HG03025 (cell line): ENCODE data around the gene MUC2.

Experiments
- ATAC-seq: cut with Tn5 transposase; IDR thresholded peaks from one replicate; pipeline ENCODE4 v1.9.1; 2021; ENCODE audit warnings: mild to moderate bottlenecking, moderate library complexity; ENCODE audit not compliant: unreplicated experiment, low FRiP score

Gene MUC2

DNA sequence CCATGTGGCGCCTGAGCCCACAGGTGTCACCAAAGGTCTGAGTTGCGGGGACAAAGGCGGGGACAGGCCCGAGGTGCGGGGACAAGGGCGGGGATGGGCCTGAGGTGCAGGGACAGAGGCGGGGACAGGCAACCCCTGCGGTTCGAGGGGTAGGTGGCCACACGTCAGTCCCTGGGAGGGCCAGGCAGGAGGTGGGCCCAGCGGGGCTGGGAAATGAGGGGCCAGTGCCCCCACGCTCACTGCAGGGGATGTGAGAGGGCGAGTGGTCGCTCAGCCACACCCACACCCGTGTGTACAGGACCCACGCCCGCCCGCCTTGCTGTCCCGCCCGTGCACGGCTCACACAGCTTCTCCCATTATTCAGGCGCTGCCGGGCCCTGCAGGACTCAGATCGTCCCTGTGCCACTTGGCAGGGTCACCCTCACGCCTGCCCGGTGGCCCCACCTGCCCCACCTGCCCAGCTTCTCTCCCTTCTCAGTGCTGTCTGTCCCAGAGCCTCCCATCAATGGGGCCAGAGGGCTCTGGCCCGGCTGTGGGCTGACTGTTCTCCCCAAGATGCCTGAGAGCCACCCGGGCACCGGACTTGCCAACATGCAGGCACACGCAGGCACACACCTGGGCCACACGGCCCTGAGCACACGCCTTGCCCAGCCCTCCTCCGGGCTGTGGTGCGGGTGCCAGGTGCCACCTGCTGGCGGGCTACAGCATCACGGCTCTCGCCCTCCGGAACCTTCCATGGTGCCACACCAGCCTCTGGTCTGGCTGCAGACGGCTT is 23.9 kb upstream of the MUC2 start:
- no peak for ATAC-seq

DNA sequence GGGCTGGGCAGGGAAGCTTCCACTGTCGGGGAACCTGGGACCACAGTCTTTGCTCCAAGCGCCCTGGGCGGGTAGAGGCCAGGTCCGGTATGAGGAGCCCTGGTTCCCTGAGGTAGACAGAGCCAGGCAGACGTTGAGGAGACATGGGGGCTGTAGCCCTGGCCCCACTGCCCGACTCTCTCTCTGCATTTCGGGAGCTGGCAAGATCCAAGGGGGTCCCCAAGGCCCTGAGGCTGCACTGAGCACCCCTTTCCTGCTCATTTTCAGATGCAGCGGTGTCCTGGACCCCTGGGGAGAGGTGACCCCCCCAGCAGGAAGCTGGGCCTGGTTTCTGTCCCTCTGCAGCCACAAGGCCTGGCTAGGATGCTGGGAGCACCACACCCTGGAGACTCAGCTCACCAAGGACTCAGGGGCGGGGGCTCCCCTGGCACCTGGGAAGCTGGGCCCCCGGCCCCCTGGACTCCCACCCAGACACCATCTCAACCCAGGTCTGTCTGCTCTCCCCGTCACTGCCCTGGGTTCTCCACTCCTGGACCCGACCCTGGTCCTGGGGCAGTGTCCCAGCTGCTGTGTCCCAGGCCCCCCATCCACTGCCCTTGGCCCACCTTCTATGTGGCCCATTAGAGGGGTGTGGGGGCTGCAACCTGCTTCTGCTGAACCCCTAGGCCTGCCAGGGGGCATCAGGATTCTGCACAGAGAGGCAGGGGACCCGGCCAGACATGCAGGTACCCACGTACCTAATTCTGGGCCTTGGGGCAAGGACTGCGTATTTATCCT is 23.1 kb upstream of the MUC2 start:
- no peak for ATAC-seq

DNA sequence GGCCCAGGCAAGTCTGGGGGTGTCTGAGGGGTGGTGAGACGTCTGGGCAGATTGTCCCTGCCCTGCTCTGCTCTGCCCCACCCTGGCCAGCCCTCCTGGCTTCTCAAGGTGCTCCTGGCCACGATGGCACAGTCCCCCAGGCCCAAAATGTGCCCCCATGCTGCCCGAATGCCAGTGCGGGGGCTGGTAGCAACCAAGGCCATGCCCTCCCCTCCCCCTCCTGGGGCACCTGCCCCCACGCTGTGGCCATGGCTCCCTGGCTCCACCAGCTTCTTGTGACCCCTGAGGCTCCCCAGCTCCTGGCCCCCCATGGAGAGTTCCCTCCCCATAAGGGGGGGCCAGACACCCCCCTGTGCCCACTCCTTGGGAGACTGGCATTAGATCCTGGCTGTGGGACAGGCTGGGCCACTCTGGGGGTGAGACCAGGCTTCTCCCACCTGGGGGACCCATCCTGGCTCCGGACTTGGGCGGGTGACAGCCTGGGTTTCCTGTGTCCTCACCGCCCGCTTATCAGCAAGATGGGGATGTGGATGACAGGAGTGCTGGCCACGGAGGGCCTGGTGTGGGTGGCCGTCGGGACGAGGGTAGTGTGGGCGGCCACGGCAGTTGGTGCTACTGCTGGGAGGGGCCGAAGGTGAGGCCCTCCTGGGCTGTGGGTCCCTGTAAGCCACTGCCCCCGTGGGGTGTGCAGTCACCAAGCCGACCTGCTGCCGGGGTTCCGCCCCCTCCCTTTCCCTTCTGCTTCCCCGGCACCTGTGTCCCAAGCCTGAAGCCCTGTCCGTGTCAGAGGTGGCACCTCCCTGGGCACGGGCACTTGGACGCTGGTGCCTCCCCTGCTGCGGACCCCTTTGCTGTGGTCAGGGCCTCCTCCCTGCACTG is 22.3 kb upstream of the MUC2 start:
- ATAC-seq = no peak

DNA sequence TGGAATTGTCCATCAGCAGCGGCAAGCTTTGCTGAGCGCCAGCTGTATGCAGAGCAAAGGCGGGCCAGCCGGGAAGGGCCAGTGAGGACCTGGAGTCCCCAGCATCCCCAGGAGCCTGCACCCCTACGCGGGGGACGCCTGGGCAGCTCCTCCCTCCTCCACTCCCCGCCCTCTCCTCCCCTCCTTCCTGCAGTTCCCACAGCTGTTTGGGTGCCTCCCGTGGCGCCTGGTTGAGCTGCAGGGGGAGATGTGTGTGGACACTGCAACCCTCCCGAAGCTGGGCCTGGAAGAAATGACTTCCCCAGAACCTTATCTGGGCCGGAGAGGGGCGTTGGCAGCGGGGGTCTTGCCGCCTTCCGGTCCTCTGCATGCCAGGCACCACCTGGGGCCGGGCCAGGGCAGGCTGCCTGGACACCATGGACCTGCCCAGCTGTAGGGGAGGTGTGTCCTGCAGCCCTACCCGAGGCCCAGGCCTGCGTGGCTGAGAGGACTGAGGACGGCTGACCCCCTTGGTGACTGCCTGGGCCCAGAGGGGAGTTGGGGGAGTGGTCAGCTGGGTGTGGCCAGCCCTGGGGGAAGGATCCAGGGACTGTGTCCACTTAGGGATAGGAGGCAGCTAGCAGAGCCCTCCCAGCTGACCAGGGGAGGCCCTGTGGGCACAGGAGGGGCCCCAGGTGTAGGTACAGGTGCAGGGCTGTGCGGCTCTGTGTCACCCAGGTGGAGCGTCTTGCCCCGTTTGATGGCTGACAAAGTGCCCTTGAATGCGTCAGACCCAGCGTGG is 21.4 kb upstream of the MUC2 start:
- ATAC-seq = no peak

DNA sequence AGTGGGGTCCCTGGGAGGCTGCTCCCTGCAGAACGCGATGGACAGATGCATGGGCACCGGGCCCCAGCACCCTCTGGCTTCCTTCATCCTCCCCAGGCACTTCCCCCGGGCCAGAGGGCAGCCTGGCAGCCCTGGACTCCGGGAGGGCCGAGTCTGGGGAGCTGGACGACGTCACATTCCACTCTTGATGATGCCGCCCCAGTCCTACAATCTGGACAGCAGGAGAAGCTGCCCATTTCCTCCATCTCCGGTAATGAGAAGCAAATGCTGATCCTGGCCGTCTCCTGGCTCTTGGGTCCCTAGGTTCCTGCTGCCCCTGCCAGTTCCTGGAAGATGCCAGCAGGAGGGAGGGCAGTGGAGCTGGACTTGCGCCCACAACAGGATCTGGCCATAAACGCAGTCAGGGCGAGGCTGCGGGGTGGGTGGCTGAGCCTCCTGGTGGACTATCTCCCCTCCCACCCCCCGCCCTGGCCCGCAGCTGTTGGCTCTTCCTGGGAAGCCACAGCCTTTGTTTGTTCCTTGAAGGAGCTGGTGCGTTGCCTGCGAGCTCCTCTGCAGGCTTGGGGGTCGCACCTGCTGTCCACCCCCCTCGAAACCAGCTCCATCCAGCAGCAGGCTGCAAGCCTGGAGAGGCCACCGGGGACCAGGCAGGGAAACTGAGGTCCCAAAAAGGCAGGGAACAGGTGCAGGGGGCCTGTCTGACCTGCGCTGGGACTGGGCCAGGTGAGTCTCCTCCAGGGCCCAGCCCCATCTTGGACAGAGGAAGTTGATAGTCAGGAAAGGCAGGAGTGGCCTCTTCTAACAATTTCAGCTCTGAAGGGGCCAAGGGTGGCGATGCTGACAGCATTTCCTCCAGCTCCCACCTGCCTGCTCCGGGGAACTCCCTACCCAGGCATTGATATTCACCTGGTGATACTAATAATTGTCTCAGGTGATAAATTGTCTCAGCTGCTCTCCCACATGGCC is 20.2 kb upstream of the MUC2 start:
- no peak for ATAC-seq

DNA sequence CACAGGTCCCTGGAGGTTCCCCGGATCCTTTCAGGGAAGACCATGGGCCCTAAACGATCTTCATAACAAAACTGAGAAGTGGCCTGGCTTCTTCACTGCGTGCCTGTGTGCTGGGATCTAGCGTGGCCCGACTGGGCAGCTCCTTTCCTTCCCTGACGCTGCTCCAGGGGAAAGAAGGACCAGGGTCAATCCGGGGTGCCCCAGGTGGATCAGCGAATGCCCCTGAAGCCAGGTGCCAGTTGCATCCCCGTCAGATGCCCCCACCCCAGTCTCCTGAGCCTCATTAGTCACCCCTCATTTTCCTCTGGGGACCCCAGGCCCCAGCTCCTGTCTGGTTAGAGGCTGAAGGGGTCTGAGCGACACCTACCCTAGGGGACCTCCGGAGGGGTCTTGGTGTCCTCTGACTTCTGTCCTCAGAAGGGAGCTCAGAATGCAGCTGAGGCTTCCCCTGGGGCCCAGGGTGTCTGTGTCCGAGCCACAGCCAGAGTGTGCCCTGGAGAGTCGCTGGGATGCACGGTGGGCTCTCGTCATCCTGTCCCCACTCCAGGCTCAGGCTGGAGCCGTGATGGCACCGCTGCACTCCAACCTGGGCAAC is 19.5 kb upstream of the MUC2 start:
- no peak for ATAC-seq

DNA sequence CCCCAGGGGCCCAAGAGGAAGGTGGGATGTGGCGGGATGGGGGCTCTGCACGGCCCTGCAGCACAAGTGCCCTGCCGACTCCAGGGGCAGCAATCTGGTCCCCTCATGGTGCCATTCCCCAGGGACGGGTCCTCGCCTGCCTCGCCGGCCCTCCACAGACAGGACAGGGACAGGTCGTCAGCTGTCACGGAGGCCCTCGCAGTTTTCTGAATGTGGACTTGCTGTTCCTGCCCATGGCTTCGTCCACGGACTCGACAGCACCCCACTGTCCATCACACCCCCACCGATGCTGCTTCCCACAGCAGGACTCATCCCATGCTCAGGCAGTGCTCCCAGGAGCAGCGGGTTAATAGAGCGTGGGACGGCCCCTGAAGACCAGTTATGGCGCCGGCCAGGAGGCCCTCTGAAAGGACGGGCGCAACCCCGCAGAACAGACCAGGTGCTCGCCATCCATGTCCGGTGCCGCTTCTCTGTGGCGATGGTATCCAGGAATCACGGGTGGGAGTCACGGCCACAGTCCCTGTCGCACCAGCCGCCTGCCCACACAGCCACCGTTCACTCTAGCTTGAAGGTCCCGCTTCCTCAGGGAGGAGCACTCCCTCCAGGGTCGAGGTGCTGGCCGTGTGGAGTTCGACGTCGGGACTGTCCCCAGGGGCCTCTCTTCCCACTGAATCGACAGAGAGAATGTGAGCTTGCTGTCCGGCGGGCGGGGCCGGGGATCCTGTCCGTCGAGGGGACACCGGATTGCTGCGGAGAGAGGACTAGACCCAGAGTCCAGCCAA is 18.5 kb upstream of the MUC2 start:
- no peak for ATAC-seq

DNA sequence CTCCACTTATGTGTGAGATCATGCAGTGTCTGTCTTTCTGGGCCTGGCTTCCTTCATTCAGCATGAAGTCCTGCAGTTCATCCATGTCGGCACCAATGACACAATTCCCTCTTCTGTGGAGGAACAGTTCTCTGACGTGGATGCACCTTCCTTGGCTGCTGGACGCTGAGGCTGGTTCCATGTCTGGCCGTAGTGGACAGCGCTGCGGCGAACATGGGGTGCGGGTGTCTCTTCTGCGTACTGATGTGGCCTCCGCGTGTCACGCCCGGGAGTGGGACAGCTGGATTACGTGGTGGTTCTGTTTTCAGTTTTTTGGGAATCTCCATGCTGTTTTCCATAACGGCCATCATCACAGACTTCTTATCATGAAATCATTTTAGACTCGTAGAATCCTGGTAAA is 16.9 kb upstream of the MUC2 start:
- no peak for ATAC-seq

DNA sequence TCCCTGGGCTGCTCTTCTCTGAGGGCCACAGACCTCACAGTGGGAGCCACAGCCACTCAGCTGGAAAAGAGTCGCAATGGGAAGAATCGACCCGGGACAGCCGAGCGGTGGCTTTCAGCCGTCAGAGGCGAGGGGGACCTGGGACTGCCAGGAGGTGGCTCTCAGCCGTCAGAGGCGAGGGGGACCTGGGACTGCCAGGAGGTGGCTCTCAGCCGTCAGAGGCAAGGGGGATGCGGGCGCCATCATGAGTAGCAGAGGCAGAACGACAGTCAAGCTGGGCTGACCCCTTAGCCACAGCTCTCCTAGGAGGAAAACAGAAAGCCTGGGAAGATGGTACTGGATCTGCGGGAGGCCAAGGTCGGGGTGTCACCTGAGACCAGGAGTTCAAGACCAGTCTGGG is 14.9 kb upstream of the MUC2 start:
- ATAC-seq = no peak

DNA sequence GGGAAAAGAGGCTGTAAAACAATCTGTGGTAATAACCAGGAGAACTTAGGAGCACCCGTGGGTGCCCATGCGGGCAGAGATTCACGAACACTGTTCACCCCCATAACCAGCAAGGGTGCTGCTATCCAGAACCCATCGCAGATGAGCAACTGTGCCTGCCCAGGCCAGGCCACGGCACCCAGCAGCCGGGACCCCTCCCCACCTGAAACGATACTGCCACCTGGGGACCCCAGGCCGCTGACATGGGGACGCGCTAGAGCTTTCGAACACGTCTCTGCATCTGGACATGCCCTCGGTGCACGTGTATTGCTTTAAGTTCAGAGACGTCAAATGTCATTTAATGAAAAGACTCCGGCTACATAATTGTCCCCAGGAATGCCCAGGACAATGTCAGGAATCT is 14.3 kb upstream of the MUC2 start:
- ATAC-seq = no peak

DNA sequence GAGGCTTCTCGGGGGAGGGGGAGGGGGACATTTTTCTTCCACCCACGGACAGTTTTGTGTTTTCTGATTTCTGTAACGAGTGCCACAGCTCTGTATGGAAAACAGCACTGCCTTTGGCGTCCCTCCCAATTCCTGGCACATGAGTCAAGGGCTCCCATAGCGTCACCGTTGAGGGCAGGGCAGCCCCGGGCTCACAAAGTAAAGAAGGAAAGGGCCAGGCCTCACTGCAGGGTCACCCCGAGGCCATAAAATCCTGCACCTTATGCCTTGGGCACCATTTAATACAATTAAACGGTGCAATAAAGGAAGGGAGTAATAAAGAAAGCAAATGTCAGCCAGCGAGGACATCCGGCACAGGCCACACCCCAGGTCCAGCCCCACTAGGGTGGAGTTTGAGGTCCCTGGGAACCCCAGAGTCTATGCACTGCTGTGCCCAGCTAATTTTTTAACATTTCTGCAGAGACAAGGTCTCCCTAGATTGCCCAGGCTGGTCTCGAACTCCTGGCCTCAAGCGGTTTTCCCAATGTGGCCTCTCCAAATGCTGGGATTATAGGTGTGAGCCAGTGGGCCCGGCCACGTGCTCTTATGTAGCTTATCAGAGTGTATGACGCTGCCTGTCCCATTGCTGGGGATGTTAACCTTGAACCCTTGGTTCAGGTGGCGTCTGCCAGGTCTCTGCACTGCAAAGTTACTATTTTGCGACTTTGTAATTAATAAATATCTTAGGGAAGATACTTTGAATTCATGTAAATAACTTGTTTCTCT is 13.6 kb upstream of the MUC2 start:
- ATAC-seq = no peak

DNA sequence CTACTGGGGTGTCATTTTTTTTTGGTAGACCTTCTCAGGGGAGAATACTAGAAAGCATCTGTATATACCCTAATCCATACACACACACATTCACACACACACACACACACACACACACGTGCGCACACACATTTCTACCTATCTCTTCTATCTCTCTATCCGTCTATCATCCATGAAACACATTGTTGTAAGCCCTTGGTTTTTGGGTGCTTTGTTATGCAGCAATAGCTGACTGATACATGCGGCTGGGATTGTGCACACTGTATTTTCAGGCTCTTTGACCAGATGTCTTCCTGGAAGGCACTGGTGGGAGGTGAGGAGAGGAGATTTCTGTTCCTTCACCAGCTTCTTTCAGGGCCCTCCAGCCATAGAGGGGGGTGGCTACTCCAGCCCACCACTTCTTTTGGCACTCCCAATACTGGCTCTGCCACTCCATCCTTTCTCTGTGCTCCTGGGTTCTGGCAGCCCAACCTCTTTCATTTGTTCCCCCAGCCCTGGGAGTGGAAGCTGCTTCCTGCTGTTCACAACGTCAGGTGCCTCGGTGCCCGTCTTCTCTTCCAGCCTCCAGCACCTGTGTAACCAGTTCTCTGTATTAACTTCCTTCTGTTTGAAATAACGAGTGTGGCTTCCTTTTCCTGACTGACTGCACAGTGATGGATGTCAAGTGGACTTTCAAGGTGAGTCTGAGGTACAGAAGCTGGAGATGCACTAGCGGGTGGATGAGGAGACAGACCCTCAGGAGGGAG is 12.4 kb upstream of the MUC2 start:
- no peak for ATAC-seq

DNA sequence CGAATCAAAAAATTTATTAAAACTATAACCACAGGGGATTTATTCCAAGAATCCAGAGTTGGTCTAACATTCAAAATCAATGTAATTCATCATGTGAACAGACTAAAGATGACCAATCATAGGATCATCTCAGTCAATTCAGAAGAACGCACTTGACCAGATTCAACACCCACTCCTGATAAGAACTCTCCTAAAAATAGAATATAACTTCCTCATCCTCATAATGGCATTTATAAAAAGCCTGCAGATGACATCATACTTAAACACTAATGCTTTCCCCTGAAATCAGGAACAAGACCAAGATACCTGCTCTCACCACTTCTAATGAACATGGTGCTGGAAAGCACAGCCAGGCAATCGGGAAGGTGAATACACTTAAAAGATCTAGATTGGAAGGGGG is 10.5 kb upstream of the MUC2 start:
- ATAC-seq = no peak

DNA sequence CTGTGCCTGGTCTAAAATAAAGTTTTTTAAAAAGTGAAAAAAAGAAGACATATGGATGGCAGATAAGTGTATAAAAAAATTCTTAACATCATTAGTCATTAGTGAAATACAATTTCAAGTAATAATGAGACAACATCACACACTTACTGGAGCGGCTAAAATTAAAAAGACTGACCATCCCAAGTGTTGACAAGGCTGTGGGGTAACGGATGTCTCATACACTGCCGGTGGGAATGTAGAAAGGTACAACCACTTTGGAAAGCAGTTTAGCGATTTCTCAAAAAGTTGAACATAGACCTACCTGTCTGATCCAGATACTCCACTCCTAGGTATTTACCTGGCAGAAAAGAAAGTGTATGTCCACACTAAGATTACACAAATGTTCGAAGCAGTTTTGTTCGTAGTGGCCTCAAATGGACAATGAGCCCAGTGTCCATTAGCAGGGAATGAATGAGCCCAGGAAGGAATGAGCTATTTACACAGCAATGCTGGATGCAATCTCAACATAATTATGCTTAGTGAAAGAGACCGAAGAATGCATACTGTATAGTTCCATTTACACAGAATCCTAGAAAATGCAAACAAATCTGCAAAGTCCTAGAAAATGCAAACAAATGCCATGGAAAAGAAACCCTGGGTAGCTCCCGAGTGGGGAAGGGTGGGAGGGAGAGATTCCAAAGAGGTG is 6.7 kb upstream of the MUC2 start:
- no peak for ATAC-seq

DNA sequence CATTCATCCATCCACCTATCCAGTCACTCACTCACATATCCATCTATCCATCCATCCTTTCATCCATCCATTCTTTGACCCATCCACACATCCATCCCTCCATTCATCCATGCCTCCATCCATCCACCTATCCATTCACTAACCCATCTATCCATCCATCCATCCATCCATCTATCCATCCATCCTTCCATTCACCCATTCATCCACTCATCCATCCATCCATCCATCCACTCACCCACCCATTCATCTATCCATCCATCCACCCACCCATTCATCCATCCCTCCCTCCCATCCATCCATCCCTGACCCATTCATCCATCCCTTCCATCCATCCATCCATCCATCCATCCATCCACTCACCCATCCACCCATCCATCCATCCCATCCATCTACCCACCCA is 4.9 kb upstream of the MUC2 start:
- ATAC-seq = no peak
